Activated CD8-positive, alpha-beta memory T cell treated with anti-CD3 and anti-CD28 coated beads for 48 hours (primary cell): ENCODE measurements around the gene CD300LB.

Source experiments
- DNase-seq, 3 experiments: peaks; one replicate each; pipeline ENCODE4 v3.0.0-alpha.2; 2020; ENCODE audit warnings: low read depth in 2 of 3, low spot score in 2 of 3

Gene CD300LB

GRCh38 chr17:74549343-74549742 is 18.1 kb upstream of the CD300LB start:
- DNase-seq: no peak

- no peak for DNase-seq
Observed at GRCh38 chr17:74547736-74548135, 16.5 kb upstream of the CD300LB start.

GRCh38 chr17:74547264-74547663 is 16.0 kb upstream of the CD300LB start:
- DNase-seq: no peak

- DNase-seq: no peak
Observed at GRCh38 chr17:74546586-74546985, 15.3 kb upstream of the CD300LB start.

GRCh38 chr17:74545843-74546230 is 14.6 kb upstream of the CD300LB start, which contains the start of gene CD300C:
CD300C (minus strand) TSS chr17:74546115; CDS start chr17:74545782, 333 bp downstream.
- DNase-seq: no peak

GRCh38 chr17:74544991-74545842 is 13.9 kb upstream of the CD300LB start:
- DNase-seq: no peak

GRCh38 chr17:74543891-74544760 is 12.9 kb upstream of the CD300LB start:
- no peak for DNase-seq

- DNase-seq: no peak
Observed at GRCh38 chr17:74543406-74543805, 12.1 kb upstream of the CD300LB start.

- no peak for DNase-seq
Observed at GRCh38 chr17:74542727-74543383, 11.6 kb upstream of the CD300LB start.

GRCh38 chr17:74542166-74542565 is 10.9 kb upstream of the CD300LB start:
- DNase-seq: no peak

GRCh38 chr17:74541176-74542111 is 10.2 kb upstream of the CD300LB start:
- no peak for DNase-seq

GRCh38 chr17:74539281-74539820 is 8.1 kb upstream of the CD300LB start:
- no peak for DNase-seq

- DNase-seq: no peak
Observed at GRCh38 chr17:74536890-74537289, 5.6 kb upstream of the CD300LB start.

- no peak for DNase-seq
Observed at GRCh38 chr17:74532115-74532514, 840 bp upstream of the CD300LB start.

- DNase-seq: no peak
Observed at GRCh38 chr17:74530831-74531150, 484 bp downstream of the CD300LB start.

- no peak for DNase-seq
Observed at GRCh38 chr17:74529243-74529642, 2.0 kb downstream of the CD300LB start.

GRCh38 chr17:74528491-74529199 is 2.6 kb downstream of the CD300LB start:
- DNase-seq: no peak

- no peak for DNase-seq
Observed at GRCh38 chr17:74527756-74528155, 3.5 kb downstream of the CD300LB start.

- no peak for DNase-seq
Observed at GRCh38 chr17:74527081-74527480, 4.2 kb downstream of the CD300LB start.

GRCh38 chr17:74526681-74527080 is 4.6 kb downstream of the CD300LB start:
- no peak for DNase-seq
